ENCODE data around the gene ABCC4.
A peak's percentile ranks its signal among the peaks of the same experiment; 100 is the strongest.
"Not testable (repeated sequence)": the region's sequence is repeated elsewhere in the genome, so short reads cannot be mapped to it uniquely, and the experiment has no call there.

ABCC4 gene

GRCh38 chr13:95197548-95197947, 103.7 kb downstream of the ABCC4 start:
- no peak for DNase-seq (ENCODE audit: low read depth)

GRCh38 chr13:95195146-95195545, 106.1 kb downstream of the ABCC4 start:
- DNase-seq (ENCODE audit: low read depth) = no peak

GRCh38 chr13:95193509-95194230, 107.6 kb downstream of the ABCC4 start:
- DNase-seq (ENCODE audit: low read depth) = no peak

GRCh38 chr13:95192998-95193397, 108.3 kb downstream of the ABCC4 start:
- no peak for DNase-seq (ENCODE audit: low read depth)

- not testable (repeated sequence) for DNase-seq (ENCODE audit: low read depth)
Observed at GRCh38 chr13:95192564-95192945, 108.7 kb downstream of the ABCC4 start.

GRCh38 chr13:95191821-95192563, 109.3 kb downstream of the ABCC4 start:
- peak; percentile 75 for DNase-seq (ENCODE audit: low read depth)

GRCh38 chr13:95188128-95188527, 113.1 kb downstream of the ABCC4 start:
- DNase-seq (ENCODE audit: low read depth) = peak; percentile 11

GRCh38 chr13:95185851-95186250, 115.4 kb downstream of the ABCC4 start:
- no peak for DNase-seq (ENCODE audit: low read depth)

- DNase-seq (ENCODE audit: low read depth) = no peak
Observed at GRCh38 chr13:95185311-95185710, 115.9 kb downstream of the ABCC4 start.

- DNase-seq (ENCODE audit: low read depth) = no peak
Observed at GRCh38 chr13:95184317-95184716, 116.9 kb downstream of the ABCC4 start.

GRCh38 chr13:95182570-95183265, 118.5 kb downstream of the ABCC4 start:
- no peak for DNase-seq (ENCODE audit: low read depth)

GRCh38 chr13:95181586-95181985, 119.7 kb downstream of the ABCC4 start:
- DNase-seq (ENCODE audit: low read depth) = no peak

- DNase-seq (ENCODE audit: low read depth) = peak; percentile 5
Observed at GRCh38 chr13:95180513-95181245, 120.6 kb downstream of the ABCC4 start.

- DNase-seq (ENCODE audit: low read depth) = peak; percentile 52
Observed at GRCh38 chr13:95176611-95177259, 124.5 kb downstream of the ABCC4 start.

GRCh38 chr13:95174517-95174916, 126.7 kb downstream of the ABCC4 start:
- no peak for DNase-seq (ENCODE audit: low read depth)

GRCh38 chr13:95168191-95168590, 133.1 kb downstream of the ABCC4 start:
- DNase-seq (ENCODE audit: low read depth) = no peak

GRCh38 chr13:95167003-95167402, 134.2 kb downstream of the ABCC4 start:
- not testable (repeated sequence) for DNase-seq (ENCODE audit: low read depth)

- DNase-seq (ENCODE audit: low read depth) = no peak
Observed at GRCh38 chr13:95164830-95165229, 136.4 kb downstream of the ABCC4 start.

GRCh38 chr13:95160112-95160906, 140.9 kb downstream of the ABCC4 start:
- peak; percentile 25 for DNase-seq (ENCODE audit: low read depth)

GRCh38 chr13:95159458-95159857, 141.8 kb downstream of the ABCC4 start:
- no peak for DNase-seq (ENCODE audit: low read depth)

GRCh38 chr13:95156208-95156607, 145.0 kb downstream of the ABCC4 start:
- DNase-seq (ENCODE audit: low read depth) = peak; percentile 44

Measured in iris pigment epithelial cell (primary cell).